H9 (cell line): Measurements from ENCODE around the gene SLC19A1. TPM values are rescaled to one million over a fixed set of nuclear protein-coding genes. Genes with fewer than 3 reads are reported as not detected.

Experiments
- DNase-seq: peaks from one replicate; pipeline ENCODE4 v3.0.0-alpha.2; 2017
- H2AFZ ChIP-seq: one replicate; pipeline ENCODE4 v1.6.1; 2013; ENCODE audit warnings: mild to moderate bottlenecking, low read length, control low read depth, moderate library complexity
- H2AK5ac ChIP-seq: 2 replicates; pipeline ENCODE4 v1.6.1; 2013; ENCODE audit warnings: low read length, control low read depth, mixed read lengths; ENCODE audit not compliant: insufficient read length
- H2BK120ac ChIP-seq: one replicate; pipeline ENCODE4 v1.6.1; 2013; ENCODE audit warnings: low read depth, mild to moderate bottlenecking, low read length, control low read depth, inconsistent platforms; ENCODE audit not compliant: poor library complexity, severe bottlenecking
- H2BK12ac ChIP-seq: 2 replicates; pipeline ENCODE4 v1.6.1; 2013; ENCODE audit warnings: low read length, control low read depth, mixed read lengths, low read depth; ENCODE audit not compliant: insufficient read length
- H2BK15ac ChIP-seq: 2 replicates; pipeline ENCODE4 v1.6.1; 2013; ENCODE audit warnings: low read depth, low read length, control low read depth
- H2BK20ac ChIP-seq: one replicate; pipeline ENCODE4 v1.6.1; 2013; ENCODE audit warnings: low read depth, mild to moderate bottlenecking, low read length, control low read depth, inconsistent platforms; ENCODE audit not compliant: poor library complexity, severe bottlenecking
- H2BK5ac ChIP-seq: 2 replicates; pipeline ENCODE4 v1.6.1; 2013; ENCODE audit warnings: low read length, control low read depth, mixed read lengths; ENCODE audit not compliant: insufficient read length
- H3K14ac ChIP-seq: 2 replicates; pipeline ENCODE4 v1.6.1; 2013; ENCODE audit warnings: low read length, control low read depth; ENCODE audit not compliant: insufficient read depth
- H3K18ac ChIP-seq: 2 replicates; pipeline ENCODE4 v1.6.1; 2013; ENCODE audit warnings: low read depth, mild to moderate bottlenecking, mixed read lengths, low read length, control low read depth; ENCODE audit not compliant: insufficient read length
- H3K23ac ChIP-seq: 2 replicates; pipeline ENCODE4 v1.6.1; 2013; ENCODE audit warnings: low read length, control low read depth, mixed read lengths, low read depth; ENCODE audit not compliant: insufficient read length
- H3K23me2 ChIP-seq: 2 replicates; pipeline ENCODE4 v1.6.1; 2013; ENCODE audit warnings: low read depth, mild to moderate bottlenecking, mixed read lengths, low read length, control low read depth; ENCODE audit not compliant: insufficient read length, poor library complexity, severe bottlenecking
- H3K27ac ChIP-seq: 2 replicates; pipeline ENCODE4 v1.5.1; 2013; ENCODE audit warnings: low read length, control low read depth, mixed read lengths, low read depth; ENCODE audit not compliant: insufficient read length
- H3K27me3 ChIP-seq: 2 replicates; pipeline ENCODE4 v1.6.1; 2013; ENCODE audit warnings: low read length, control low read depth, inconsistent platforms; ENCODE audit not compliant: insufficient read depth
- H3K4ac ChIP-seq: 2 replicates; pipeline ENCODE4 v1.6.1; 2013; ENCODE audit warnings: low read depth, mild to moderate bottlenecking, control low read depth, inconsistent platforms, low read length, moderate library complexity
- H3K4me1 ChIP-seq: 2 replicates; pipeline ENCODE4 v1.6.1; 2013; ENCODE audit warnings: low read length, control low read depth, inconsistent platforms; ENCODE audit not compliant: insufficient read depth
- H3K4me2 ChIP-seq: 2 replicates; pipeline ENCODE4 v1.6.1; 2013; ENCODE audit warnings: low read length, control low read depth, mixed read lengths; ENCODE audit not compliant: insufficient read length, insufficient read depth
- H3K56ac ChIP-seq: 2 replicates; pipeline ENCODE4 v1.6.1; 2013; ENCODE audit warnings: low read depth, mild to moderate bottlenecking, mixed read lengths, low read length, control low read depth; ENCODE audit not compliant: insufficient read length
- H3K79me1 ChIP-seq: 2 replicates; pipeline ENCODE4 v1.6.1; 2013; ENCODE audit warnings: low read depth, mild to moderate bottlenecking, moderate library complexity, low read length, control low read depth, inconsistent platforms; ENCODE audit not compliant: insufficient read depth, poor library complexity, severe bottlenecking
- H3K79me2 ChIP-seq: 2 replicates; pipeline ENCODE4 v1.6.1; 2013; ENCODE audit warnings: low read length, control low read depth, inconsistent platforms; ENCODE audit not compliant: insufficient read depth
- H3K9ac ChIP-seq: 2 replicates; pipeline ENCODE4 v1.6.1; 2013; ENCODE audit warnings: low read length, control low read depth, mixed read lengths; ENCODE audit not compliant: insufficient read length; ENCODE audit errors: extremely low read depth
- H3K9me3 ChIP-seq: one replicate; pipeline ENCODE4 v1.6.1; 2013; ENCODE audit warnings: low read depth, low read length, inconsistent platforms; ENCODE audit not compliant: control insufficient read depth
- H3T11ph ChIP-seq: one replicate; pipeline ENCODE4 v1.6.1; 2013; ENCODE audit warnings: mild to moderate bottlenecking, low read length, control low read depth, inconsistent platforms
- H4K20me1 ChIP-seq: one replicate; pipeline ENCODE4 v1.6.1; 2013; ENCODE audit not compliant: control insufficient read depth, insufficient read length, insufficient read depth
- H4K5ac ChIP-seq: 2 replicates; pipeline ENCODE4 v1.6.1; 2013; ENCODE audit warnings: low read depth, mild to moderate bottlenecking, mixed read lengths, low read length, control low read depth; ENCODE audit not compliant: insufficient read length
- H4K8ac ChIP-seq: replicated peaks from 2 replicates; pipeline ENCODE4 v1.6.1; 2013; ENCODE audit warnings: low read length, control low read depth, mixed read lengths, low read depth; ENCODE audit not compliant: insufficient read length
- H4K91ac ChIP-seq: 2 replicates; pipeline ENCODE4 v1.6.1; 2013; ENCODE audit warnings: low read depth, mild to moderate bottlenecking, moderate library complexity, mixed read lengths, low read length, control low read depth; ENCODE audit not compliant: insufficient read length
- H3K27ac Mint-ChIP-seq, 3 experiments: 2 replicates in 2 of 3; 3 replicates in 1 of 3; pipeline ENCODE4 v1.8.0; 2020 to 2021; ENCODE audit warnings: mixed read lengths in 3 of 3, mild to moderate bottlenecking in 1 of 3, moderate library complexity in 1 of 3
- H3K27me3 Mint-ChIP-seq: 2 replicates; pipeline ENCODE4 v1.8.0; 2021; ENCODE audit warnings: low read depth, mild to moderate bottlenecking, moderate library complexity, mixed read lengths
- H3K36me3 Mint-ChIP-seq, 3 experiments: 2 replicates in 2 of 3; 3 replicates in 1 of 3; pipeline ENCODE4 v1.8.0; 2020 to 2021; ENCODE audit warnings: low read depth in 3 of 3, mixed read lengths in 3 of 3; ENCODE audit not compliant: insufficient read depth in 1 of 3
- H3K4me1 Mint-ChIP-seq, 2 experiments: 2 replicates each; pipeline ENCODE4 v1.8.0; 2020; ENCODE audit warnings: mixed read lengths in 2 of 2
- H3K4me3 Mint-ChIP-seq, 2 experiments: 2 replicates in 1 of 2; 3 replicates in 1 of 2; pipeline ENCODE4 v1.8.0; 2020 to 2021; ENCODE audit warnings: mild to moderate bottlenecking in 2 of 2, mixed read lengths in 2 of 2, moderate library complexity in 1 of 2
- H3K9me3 Mint-ChIP-seq, 2 experiments: 2 replicates in 1 of 2; 3 replicates in 1 of 2; pipeline ENCODE4 v1.8.0; 2020; ENCODE audit warnings: mild to moderate bottlenecking in 2 of 2, mixed read lengths in 2 of 2, moderate library complexity in 1 of 2
- WGBS: extraction: QIAGEN DNeasy Blood & Tissue Kit; methylation state at CpG from one replicate; pipeline ENCODE4 v1.1.7; 2013; ENCODE audit warnings: missing lambda C conversion rate, low lambda C conversion rate, mixed read lengths; ENCODE audit not compliant: insufficient read length; ENCODE audit errors: extremely low coverage; 5-methylcytosine and 5-hydroxymethylcytosine counted together
- total RNA-seq: library from RNA; stranded (reverse); gene quantifications from 2 replicates; pipeline ENCODE4 v1.2.1, GENCODE V29; 2021
- TF ChIP-seq, protein P1 (sequence below): fragments of 200-600 bp; sonication (generic); conservative IDR thresholded peaks from 3 replicates; pipeline ENCODE4 v1.8.0; 2021; ENCODE audit warnings: antibody characterized with exemption, mild to moderate bottlenecking

The SLC19A1 gene
- total RNA-seq, 1 experiment from 2014 or later, result 32.4 TPM

DNA sequence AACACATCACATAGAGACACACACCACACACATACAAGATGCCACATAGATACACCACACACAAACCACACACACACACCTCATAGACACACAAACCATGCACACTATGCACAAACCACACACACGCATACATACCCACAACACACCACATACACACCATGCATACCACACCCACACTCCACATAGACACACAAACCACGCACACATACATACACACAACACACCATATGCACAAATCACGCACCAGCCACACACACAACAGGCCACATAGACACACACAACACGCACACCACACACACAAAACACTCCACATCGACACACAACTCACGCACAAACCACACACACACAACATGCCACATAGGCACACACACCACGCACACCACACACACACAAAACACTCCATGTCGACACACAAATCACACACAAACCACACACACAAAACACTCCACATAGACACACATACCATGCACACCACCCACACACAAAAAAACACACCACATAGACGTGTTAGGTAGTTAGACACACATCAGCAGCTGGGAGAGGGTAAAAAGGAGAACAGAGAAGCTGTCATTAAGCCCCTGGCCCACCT, 49.5 kb upstream of the SLC19A1 start:
- H3K79me1 ChIP-seq, result no peaks in the 10 kb centered on the region
- no peak overlapping the region for H3K4me3 Mint-ChIP-seq
- H3K18ac ChIP-seq, result no peak overlapping the region
- H3K9me3 ChIP-seq, result peaks cover 11% of the 10 kb centered on the region
- H2BK120ac ChIP-seq, result no peak overlapping the region
- H3K36me3 Mint-ChIP-seq, result peaks cover 0 to 17% (median 12%) of the 10 kb centered on the region in 3 experiments; a peak in 5 of 7 replicates
- TF ChIP-seq, protein P1, sequence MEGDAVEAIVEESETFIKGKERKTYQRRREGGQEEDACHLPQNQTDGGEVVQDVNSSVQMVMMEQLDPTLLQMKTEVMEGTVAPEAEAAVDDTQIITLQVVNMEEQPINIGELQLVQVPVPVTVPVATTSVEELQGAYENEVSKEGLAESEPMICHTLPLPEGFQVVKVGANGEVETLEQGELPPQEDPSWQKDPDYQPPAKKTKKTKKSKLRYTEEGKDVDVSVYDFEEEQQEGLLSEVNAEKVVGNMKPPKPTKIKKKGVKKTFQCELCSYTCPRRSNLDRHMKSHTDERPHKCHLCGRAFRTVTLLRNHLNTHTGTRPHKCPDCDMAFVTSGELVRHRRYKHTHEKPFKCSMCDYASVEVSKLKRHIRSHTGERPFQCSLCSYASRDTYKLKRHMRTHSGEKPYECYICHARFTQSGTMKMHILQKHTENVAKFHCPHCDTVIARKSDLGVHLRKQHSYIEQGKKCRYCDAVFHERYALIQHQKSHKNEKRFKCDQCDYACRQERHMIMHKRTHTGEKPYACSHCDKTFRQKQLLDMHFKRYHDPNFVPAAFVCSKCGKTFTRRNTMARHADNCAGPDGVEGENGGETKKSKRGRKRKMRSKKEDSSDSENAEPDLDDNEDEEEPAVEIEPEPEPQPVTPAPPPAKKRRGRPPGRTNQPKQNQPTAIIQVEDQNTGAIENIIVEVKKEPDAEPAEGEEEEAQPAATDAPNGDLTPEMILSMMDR, result no peak
- peaks cover 6% of the 10 kb centered on the region for H3K23me2 ChIP-seq
- no peak overlapping the region for H2BK5ac ChIP-seq
- peaks cover 0 to under 1% of the 10 kb centered on the region in 2 experiments; a peak in 1 of 4 replicates for H3K4me1 Mint-ChIP-seq
- H3K14ac ChIP-seq, result no peak overlapping the region
- no peak overlapping the region for H2BK12ac ChIP-seq
- no peak overlapping the region for H3K4me2 ChIP-seq
- no peak overlapping the region for H3K27ac Mint-ChIP-seq
- no peak overlapping the region for H3T11ph ChIP-seq
- peak; percentile 20 for DNase-seq
- no peak overlapping the region for H3K56ac ChIP-seq
- no peak overlapping the region for H3K4ac ChIP-seq
- no peak overlapping the region for H3K27ac ChIP-seq
- no peak overlapping the region for H2BK20ac ChIP-seq
- no peaks in the 10 kb centered on the region for H3K79me2 ChIP-seq
- H2AK5ac ChIP-seq, result no peak overlapping the region
- H3K27me3 ChIP-seq, result no peaks in the 10 kb centered on the region
- H3K27me3 Mint-ChIP-seq, result peaks cover 39% of the 10 kb centered on the region
- H3K4me1 ChIP-seq, result no peaks in the 10 kb centered on the region
- no peak overlapping the region for H2BK15ac ChIP-seq
- 100% methylated on average over 5 of the region's 9 CpGs for WGBS
- no peak overlapping the region for H2AFZ ChIP-seq
- H3K9me3 Mint-ChIP-seq, result peaks cover 10 to 25% of the 10 kb centered on the region in 2 experiments
- H4K8ac ChIP-seq, result no peak overlapping the region
- H4K20me1 ChIP-seq, result no peaks in the 10 kb centered on the region
- no peak overlapping the region for H3K23ac ChIP-seq
- H4K91ac ChIP-seq, result no peak overlapping the region
- no peak overlapping the region for H3K9ac ChIP-seq
- no peak overlapping the region for H4K5ac ChIP-seq
